ENCODE results near the gene EPHB1. TPM values are rescaled to one million over a fixed set of nuclear protein-coding genes. Genes with fewer than 3 reads are reported as not detected.
A peak's percentile ranks its signal among the peaks of the same experiment; 100 is the strongest.

Gene EPHB1
- total RNA-seq, 1 donor from 2014 or later: 16.3 TPM

GRCh38 chr3:134885877-134886621 is 91.0 kb downstream of the EPHB1 start:
- no peak overlapping the region for H3K4me3 Mint-ChIP-seq (ENCODE audit: unreplicated experiment)
- DNase-seq: no peak
- no peak overlapping the region for H3K27ac Mint-ChIP-seq (ENCODE audit: unreplicated experiment)
- H3K36me3 Mint-ChIP-seq (ENCODE audit: unreplicated experiment): no peaks in the 10 kb centered on the region
- H3K9me3 Mint-ChIP-seq (ENCODE audit: unreplicated experiment): no peaks in the 10 kb centered on the region
- H3K27me3 Mint-ChIP-seq (ENCODE audit: unreplicated experiment): peaks cover 3% of the 10 kb centered on the region
- TF ChIP-seq, protein P1, sequence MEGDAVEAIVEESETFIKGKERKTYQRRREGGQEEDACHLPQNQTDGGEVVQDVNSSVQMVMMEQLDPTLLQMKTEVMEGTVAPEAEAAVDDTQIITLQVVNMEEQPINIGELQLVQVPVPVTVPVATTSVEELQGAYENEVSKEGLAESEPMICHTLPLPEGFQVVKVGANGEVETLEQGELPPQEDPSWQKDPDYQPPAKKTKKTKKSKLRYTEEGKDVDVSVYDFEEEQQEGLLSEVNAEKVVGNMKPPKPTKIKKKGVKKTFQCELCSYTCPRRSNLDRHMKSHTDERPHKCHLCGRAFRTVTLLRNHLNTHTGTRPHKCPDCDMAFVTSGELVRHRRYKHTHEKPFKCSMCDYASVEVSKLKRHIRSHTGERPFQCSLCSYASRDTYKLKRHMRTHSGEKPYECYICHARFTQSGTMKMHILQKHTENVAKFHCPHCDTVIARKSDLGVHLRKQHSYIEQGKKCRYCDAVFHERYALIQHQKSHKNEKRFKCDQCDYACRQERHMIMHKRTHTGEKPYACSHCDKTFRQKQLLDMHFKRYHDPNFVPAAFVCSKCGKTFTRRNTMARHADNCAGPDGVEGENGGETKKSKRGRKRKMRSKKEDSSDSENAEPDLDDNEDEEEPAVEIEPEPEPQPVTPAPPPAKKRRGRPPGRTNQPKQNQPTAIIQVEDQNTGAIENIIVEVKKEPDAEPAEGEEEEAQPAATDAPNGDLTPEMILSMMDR (IDR thresholded peaks at IDR 0.05; ENCODE audit: partially characterized antibody, unreplicated experiment): peak; percentile 12
- no peaks in the 10 kb centered on the region for H3K4me1 Mint-ChIP-seq (ENCODE audit: low read depth, unreplicated experiment)

GRCh38 chr3:134886991-134887390 is 91.9 kb downstream of the EPHB1 start:
- Mint-ChIP-seq H3K9me3 (ENCODE audit: unreplicated experiment) (no peaks in the 10 kb centered on the region), H3K27me3 (ENCODE audit: unreplicated experiment) (peaks cover 3% of the 10 kb centered on the region), H3K27ac (ENCODE audit: unreplicated experiment) (no peak overlapping the region), H3K4me1 (ENCODE audit: low read depth, unreplicated experiment) (no peaks in the 10 kb centered on the region), H3K4me3 (ENCODE audit: unreplicated experiment) (no peak overlapping the region), H3K36me3 (ENCODE audit: unreplicated experiment) (no peaks in the 10 kb centered on the region)
- TF ChIP-seq, protein P1 (IDR thresholded peaks at IDR 0.05; ENCODE audit: partially characterized antibody, unreplicated experiment): no peak
- no peak for DNase-seq

DNA sequence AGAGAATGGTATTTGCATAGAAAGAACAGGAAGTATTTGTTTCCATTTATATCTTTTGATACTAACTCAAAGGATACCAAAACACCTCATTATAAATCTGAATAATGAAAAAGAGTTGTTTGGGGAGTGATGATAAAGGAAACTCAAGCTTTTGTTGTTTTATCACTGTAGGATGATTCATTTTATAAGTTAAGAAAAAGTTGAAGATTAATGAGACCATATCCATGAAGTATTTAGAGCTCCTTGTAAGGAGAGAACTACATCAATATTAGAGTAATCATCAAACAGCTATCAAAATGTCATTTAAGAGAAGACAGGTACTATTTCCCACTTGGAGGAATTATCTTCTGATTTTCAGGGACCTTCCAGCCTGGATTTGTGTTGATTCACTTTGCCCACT is 92.5 kb downstream of the EPHB1 start:
- H3K27ac Mint-ChIP-seq (ENCODE audit: unreplicated experiment): no peak overlapping the region
- TF ChIP-seq, protein P1 (IDR thresholded peaks at IDR 0.05; ENCODE audit: partially characterized antibody, unreplicated experiment): no peak
- no peak overlapping the region for H3K4me3 Mint-ChIP-seq (ENCODE audit: unreplicated experiment)
- H3K4me1 Mint-ChIP-seq (ENCODE audit: low read depth, unreplicated experiment): no peaks in the 10 kb centered on the region
- H3K27me3 Mint-ChIP-seq (ENCODE audit: unreplicated experiment): peaks cover 3% of the 10 kb centered on the region
- no peak for DNase-seq
- H3K9me3 Mint-ChIP-seq (ENCODE audit: unreplicated experiment): no peaks in the 10 kb centered on the region
- H3K36me3 Mint-ChIP-seq (ENCODE audit: unreplicated experiment): no peaks in the 10 kb centered on the region

- Mint-ChIP-seq H3K4me3 (ENCODE audit: unreplicated experiment) (no peak overlapping the region), H3K27ac (ENCODE audit: unreplicated experiment) (no peak overlapping the region), H3K36me3 (ENCODE audit: unreplicated experiment) (peaks cover 4% of the 10 kb centered on the region), H3K27me3 (ENCODE audit: unreplicated experiment) (peaks cover 5% of the 10 kb centered on the region), H3K4me1 (ENCODE audit: low read depth, unreplicated experiment) (no peaks in the 10 kb centered on the region), H3K9me3 (ENCODE audit: unreplicated experiment) (no peaks in the 10 kb centered on the region)
- TF ChIP-seq, protein P1 (IDR thresholded peaks at IDR 0.05; ENCODE audit: partially characterized antibody, unreplicated experiment): no peak
- DNase-seq: no peak
These were observed 97.3 kb downstream of the EPHB1 start for GRCh38 chr3:134892326-134892725.

DNA sequence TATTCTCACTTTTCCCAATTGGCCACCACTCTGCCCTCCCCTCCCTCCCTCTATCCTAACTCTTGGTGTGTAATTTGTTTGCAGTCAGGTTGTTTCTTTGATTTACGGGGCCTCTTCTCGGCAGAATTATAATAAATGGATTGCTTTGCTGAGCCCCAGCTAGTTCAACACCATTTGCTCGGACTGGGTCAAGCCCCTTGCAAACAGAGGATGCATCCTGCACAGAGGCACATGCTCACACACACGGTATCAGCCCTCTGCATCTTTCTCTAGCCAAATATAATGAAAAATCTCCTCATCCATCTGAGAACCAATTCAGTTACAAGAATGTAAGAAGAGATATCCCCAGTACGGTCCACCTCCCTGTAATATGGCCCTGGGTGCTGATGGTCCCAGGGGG is 97.7 kb downstream of the EPHB1 start:
- TF ChIP-seq, protein P1 (IDR thresholded peaks at IDR 0.05; ENCODE audit: partially characterized antibody, unreplicated experiment): no peak
- DNase-seq: no peak
- Mint-ChIP-seq H3K4me1 (ENCODE audit: low read depth, unreplicated experiment) (no peaks in the 10 kb centered on the region), H3K36me3 (ENCODE audit: unreplicated experiment) (peaks cover 4% of the 10 kb centered on the region), H3K27me3 (ENCODE audit: unreplicated experiment) (peaks cover 5% of the 10 kb centered on the region), H3K4me3 (ENCODE audit: unreplicated experiment) (no peak overlapping the region), H3K9me3 (ENCODE audit: unreplicated experiment) (no peaks in the 10 kb centered on the region), H3K27ac (ENCODE audit: unreplicated experiment) (no peak overlapping the region)

Data from glutamatergic neuron (in vitro differentiated cells).